HCT116 (cell line): ENCODE measurements around the gene LSS. TPM values are rescaled to one million over a fixed set of nuclear protein-coding genes. Genes with fewer than 3 reads are reported as not detected.
A peak's percentile ranks its signal among the peaks of the same experiment; 100 is the strongest.

ENCODE experiments used
- ATAC-seq: fragments of 200-7000 bp; cut with Tn5 transposase; 2 replicates; pipeline ENCODE4 v1.9.1; 2020; ENCODE audit warnings: mild to moderate bottlenecking, moderate library complexity
- BruUV-seq: library from RNA; stranded (reverse); fragments of 400-500 nt; replicated peaks from 2 replicates; lab custom pipeline; 2021; lab: Mats Ljungman, UMichigan
- CTCF ChIA-PET: fragments of 300-600 bp; sonication (Branson Sonifier 250); formaldehyde crosslinking; loops from one replicate; lab custom pipeline; 2021; ENCODE audit warnings: antibody characterized with exemption; lab: Charles Lee
- POLR2A ChIA-PET: fragments of 300-600, 350-600 bp; sonication (Branson Sonifier 250); formaldehyde crosslinking; loops from one replicate; lab custom pipeline; 2021; ENCODE audit warnings: antibody characterized with exemption; lab: Charles Lee
- RAD21 ChIA-PET, 2 experiments: fragments of 300-600 bp; sonication (Branson Sonifier 250); formaldehyde crosslinking; loops; one replicate each; lab custom pipeline; 2023; ENCODE audit warnings: low total read pairs in 2 of 2; ENCODE audit not compliant: uncharacterized antibody in 2 of 2, unreplicated experiment in 2 of 2, low non-redundant PET in 1 of 2; lab: Charles Lee
- DNase-seq: peaks from one replicate; pipeline ENCODE4 v3.0.0-alpha.2; 2010; ENCODE audit warnings: low read depth, low spot score
- H2AFZ ChIP-seq: fragments of 200-600 bp; shearing (Covaris generic), sonication (generic); 2 replicates; pipeline ENCODE4 v1.6.1; 2017; ENCODE audit warnings: low read depth, mixed run types, mixed read lengths, antibody characterized with exemption, low read length; ENCODE audit not compliant: poor library complexity, severe bottlenecking
- H3K27ac ChIP-seq: 2 replicates; pipeline ENCODE4 v1.5.1; 2012; ENCODE audit warnings: low read depth, low read length
- H3K27me3 ChIP-seq: fragments of 200-600 bp; sonication (generic); 2 replicates; pipeline ENCODE4 v1.6.1; 2016; ENCODE audit warnings: mixed run types, low read length, mixed read lengths; ENCODE audit not compliant: insufficient read depth
- H3K36me3 ChIP-seq, 2 experiments: fragments of 200-500 bp in 1 of 2; fragments of 200-600 bp in 1 of 2; sonication (Bioruptor generic) in 1 of 2; sonication (generic) in 1 of 2; 2 replicates each; pipeline versions ENCODE4 v1.5.1 to v1.6.1; 2014 to 2016; ENCODE audit warnings: low read length in 2 of 2, inconsistent platforms in 1 of 2, mixed read lengths in 1 of 2, mixed run types in 1 of 2; ENCODE audit not compliant: insufficient read depth in 2 of 2, control insufficient read depth in 1 of 2
- H3K4me1 ChIP-seq, 2 experiments: fragments of 200-600 bp in 1 of 2; sonication (generic) in 1 of 2; 2 replicates each; pipeline versions ENCODE4 v1.5.1 to v1.6.1; 2012 to 2017; ENCODE audit warnings: low read length in 2 of 2, inconsistent platforms in 1 of 2, mild to moderate bottlenecking in 1 of 2, mixed read lengths in 1 of 2, mixed run types in 1 of 2, moderate library complexity in 1 of 2; ENCODE audit not compliant: insufficient read depth in 2 of 2, control insufficient read depth in 1 of 2
- H3K4me2 ChIP-seq: fragments of 200-600 bp; sonication (generic); 2 replicates; pipeline ENCODE4 v1.6.1; 2017; ENCODE audit warnings: mixed run types, low read length, mixed read lengths
- H3K4me3 ChIP-seq, 2 experiments: fragments of 200-600 bp in 1 of 2; sonication (generic) in 1 of 2; replicated peaks in 1 of 2; 2 replicates each; pipeline ENCODE4 v1.5.1; 2011 to 2016; ENCODE audit warnings: low read length in 2 of 2, control low read depth in 1 of 2, low read depth in 1 of 2, mild to moderate bottlenecking in 1 of 2, mixed read lengths in 1 of 2, mixed run types in 1 of 2
- H3K79me2 ChIP-seq: fragments of 200-600 bp; sonication (generic); 2 replicates; pipeline ENCODE4 v1.6.1; 2017; ENCODE audit warnings: mild to moderate bottlenecking, mixed run types, low read length, moderate library complexity, mixed read lengths; ENCODE audit not compliant: insufficient read depth
- H3K9ac ChIP-seq: fragments of 200-600 bp; sonication (generic); 2 replicates; pipeline ENCODE4 v1.6.1; 2016; ENCODE audit warnings: low read length, mixed read lengths
- H3K9me2 ChIP-seq: fragments of 200-600 bp; sonication (generic), shearing (Covaris generic); 2 replicates; pipeline ENCODE4 v1.6.1; 2017; ENCODE audit warnings: mixed run types, mild to moderate bottlenecking, moderate library complexity; ENCODE audit not compliant: insufficient read depth
- H3K9me3 ChIP-seq, 2 experiments: fragments of 200-500 bp in 1 of 2; fragments of 200-600 bp in 1 of 2; sonication (Bioruptor generic) in 1 of 2; sonication (generic) in 1 of 2; 2 replicates each; pipeline ENCODE4 v1.6.1; 2014 to 2017; ENCODE audit warnings: low read length in 2 of 2, mixed read lengths in 2 of 2, inconsistent platforms in 1 of 2, low read depth in 1 of 2, mild to moderate bottlenecking in 1 of 2, mixed run types in 1 of 2, moderate library complexity in 1 of 2; ENCODE audit not compliant: control insufficient read depth in 1 of 2, insufficient read depth in 1 of 2
- H4K20me1 ChIP-seq: fragments of 200-600 bp; sonication (generic), shearing (Covaris generic); 2 replicates; pipeline ENCODE4 v1.6.1; 2017; ENCODE audit warnings: mixed run types, mild to moderate bottlenecking, moderate library complexity; ENCODE audit not compliant: insufficient read depth
- CBX3 ChIP-seq: IDR thresholded peaks from 2 replicates; pipeline ENCODE4 v1.6.1; 2012; ENCODE audit warnings: low read depth
- CEBPB ChIP-seq: IDR thresholded peaks from 2 replicates; pipeline ENCODE4 v1.6.1; 2012; ENCODE audit warnings: low read depth
- EGR1 ChIP-seq: IDR thresholded peaks from 2 replicates; pipeline ENCODE4 v1.6.1; 2012; ENCODE audit warnings: low read depth
- EZH2 ChIP-seq: fragments of 200-600 bp; sonication (generic); IDR thresholded peaks from 2 replicates; pipeline ENCODE4 v1.6.1; 2017; ENCODE audit warnings: antibody characterized with exemption, mixed run types
- EZH2phosphoT487 ChIP-seq: fragments of 200-600 bp; IDR thresholded peaks from 2 replicates; pipeline ENCODE4 v1.6.1; 2018; ENCODE audit warnings: antibody characterized with exemption, borderline replicate concordance
- FOSL1 ChIP-seq: IDR thresholded peaks from 2 replicates; pipeline ENCODE4 v1.6.1; 2012; ENCODE audit warnings: low read depth
- JUND ChIP-seq: IDR thresholded peaks from 2 replicates; pipeline ENCODE4 v1.6.1; 2012
- POLR2A ChIP-seq: IDR thresholded peaks from 2 replicates; pipeline ENCODE4 v1.7.0; 2011; ENCODE audit warnings: borderline replicate concordance; ENCODE audit not compliant: insufficient read depth, insufficient read length; ENCODE audit errors: extremely low read depth
- POLR2AphosphoS5 ChIP-seq: IDR thresholded peaks from 2 replicates; pipeline ENCODE4 v1.6.1; 2011; ENCODE audit warnings: mild to moderate bottlenecking, low read depth, low read length, moderate library complexity
- RAD21 ChIP-seq: IDR thresholded peaks from 2 replicates; pipeline ENCODE4 v1.6.1; 2012; ENCODE audit warnings: low read depth, mild to moderate bottlenecking
- SP1 ChIP-seq: IDR thresholded peaks from 2 replicates; pipeline ENCODE4 v1.6.1; 2012; ENCODE audit warnings: low read depth
- SRF ChIP-seq: IDR thresholded peaks from 2 replicates; pipeline ENCODE4 v1.6.1; 2012; ENCODE audit warnings: low read depth
- TCF7L2 ChIP-seq: IDR thresholded peaks from 2 replicates; pipeline ENCODE4 v1.7.0; 2011; ENCODE audit warnings: borderline replicate concordance, inconsistent platforms; ENCODE audit not compliant: insufficient read depth, insufficient read length; ENCODE audit errors: extremely low read depth
- YY1 ChIP-seq: IDR thresholded peaks from 2 replicates; pipeline ENCODE4 v1.6.1; 2011; ENCODE audit warnings: low read length, low read depth, moderate library complexity, mild to moderate bottlenecking; ENCODE audit not compliant: insufficient replicate concordance; ENCODE audit errors: extremely low read depth
- ZFX ChIP-seq: fragments of 450-650 bp; IDR thresholded peaks from 2 replicates; pipeline ENCODE4 v1.6.1; 2017
- ZNF274 ChIP-seq: fragments of 200-500 bp; sonication (Bioruptor generic); IDR thresholded peaks from 2 replicates; pipeline ENCODE4 v1.6.1; 2014; ENCODE audit warnings: mild to moderate bottlenecking, low read depth, low read length, inconsistent platforms
- intact Hi-C: fragments of 100-400 bp; cut with micrococcal nuclease; formaldehyde crosslinking; loops from 2 replicates; pipeline ENCODE4 v1.10.0; 2022
- total RNA-seq: library from RNA; stranded (reverse); gene quantifications from one replicate; pipeline ENCODE4 v1.2.1, GENCODE V29; 2021; ENCODE audit not compliant: unreplicated experiment
- TF ChIP-seq, protein P1 (sequence below): IDR thresholded peaks from 2 replicates; pipeline ENCODE4 v1.6.1; 2012; ENCODE audit warnings: low read depth
- TF ChIP-seq, protein P2 (sequence below), 3 experiments: fragments of 200-600 bp in 1 of 3; sonication (generic) in 1 of 3; IDR thresholded peaks in 2 of 3; conservative IDR thresholded peaks in 1 of 3; 2 replicates each; pipeline ENCODE4 v1.5.1; 2012 to 2017; ENCODE audit warnings: low read depth in 2 of 3, low read length in 2 of 3, antibody characterized with exemption in 1 of 3, borderline replicate concordance in 1 of 3, control low read depth in 1 of 3, mild to moderate bottlenecking in 1 of 3, mixed read lengths in 1 of 3, mixed run types in 1 of 3, moderate library complexity in 1 of 3; ENCODE audit not compliant: insufficient read depth in 1 of 3
- TF ChIP-seq, protein P3 (sequence below): IDR thresholded peaks from 2 replicates; pipeline ENCODE4 v1.6.1; 2012
- TF ChIP-seq, protein P4 (sequence below): IDR thresholded peaks from 2 replicates; pipeline ENCODE4 v1.6.1; 2012

Gene LSS
- total RNA-seq, 1 experiment from 2014 or later = 44.7 TPM

DNA sequence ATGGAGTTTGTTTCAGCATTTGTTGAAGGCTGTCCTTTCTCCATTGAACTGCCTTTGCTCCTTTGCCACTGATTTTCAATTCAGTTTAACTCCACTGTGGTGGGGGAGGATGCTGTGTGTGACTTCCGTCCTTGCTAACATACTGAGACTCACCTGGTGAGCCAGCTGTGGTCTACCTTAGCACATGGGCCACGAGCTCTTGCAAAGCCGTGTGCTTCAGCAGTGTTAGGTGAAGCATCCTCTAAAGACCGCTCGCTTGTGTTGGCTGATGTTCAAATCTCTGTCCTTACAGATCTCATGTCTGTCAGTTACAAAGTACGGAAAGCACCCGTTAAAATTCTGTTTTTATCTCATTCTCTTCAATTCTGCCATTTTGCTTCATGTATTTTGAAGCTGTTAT lies 40.8 kb downstream of the LSS start:
- POLR2A ChIA-PET = no interaction called here
- H3K4me3 ChIP-seq = no peak overlapping the region
- CTCF ChIA-PET = no interaction called here
- RAD21 ChIA-PET = no interaction called here
- H3K79me2 ChIP-seq = no peaks in the 10 kb centered on the region
- H3K27ac ChIP-seq = no peak overlapping the region
- H3K9me2 ChIP-seq = no peaks in the 10 kb centered on the region
- H2AFZ ChIP-seq = no peak overlapping the region
- peak overlapping the region; percentile 61 for H3K4me2 ChIP-seq
- intact Hi-C loops = no loop called here
- no peak overlapping the region for H3K9ac ChIP-seq
- no peaks in the 10 kb centered on the region for H3K27me3 ChIP-seq
- DNase-seq (no peak), ATAC-seq (no peak)
- H3K9me3 ChIP-seq = no peaks in the 10 kb centered on the region
- no peaks in the 10 kb centered on the region for H3K36me3 ChIP-seq
- H4K20me1 ChIP-seq = no peaks in the 10 kb centered on the region
- no TSS peak for BruUV-seq
- no peak for TF ChIP-seq TCF7L2
- TF ChIP-seq EGR1 = no peak
- TF ChIP-seq ZFX = no peak
- TF ChIP-seq, protein P1, sequence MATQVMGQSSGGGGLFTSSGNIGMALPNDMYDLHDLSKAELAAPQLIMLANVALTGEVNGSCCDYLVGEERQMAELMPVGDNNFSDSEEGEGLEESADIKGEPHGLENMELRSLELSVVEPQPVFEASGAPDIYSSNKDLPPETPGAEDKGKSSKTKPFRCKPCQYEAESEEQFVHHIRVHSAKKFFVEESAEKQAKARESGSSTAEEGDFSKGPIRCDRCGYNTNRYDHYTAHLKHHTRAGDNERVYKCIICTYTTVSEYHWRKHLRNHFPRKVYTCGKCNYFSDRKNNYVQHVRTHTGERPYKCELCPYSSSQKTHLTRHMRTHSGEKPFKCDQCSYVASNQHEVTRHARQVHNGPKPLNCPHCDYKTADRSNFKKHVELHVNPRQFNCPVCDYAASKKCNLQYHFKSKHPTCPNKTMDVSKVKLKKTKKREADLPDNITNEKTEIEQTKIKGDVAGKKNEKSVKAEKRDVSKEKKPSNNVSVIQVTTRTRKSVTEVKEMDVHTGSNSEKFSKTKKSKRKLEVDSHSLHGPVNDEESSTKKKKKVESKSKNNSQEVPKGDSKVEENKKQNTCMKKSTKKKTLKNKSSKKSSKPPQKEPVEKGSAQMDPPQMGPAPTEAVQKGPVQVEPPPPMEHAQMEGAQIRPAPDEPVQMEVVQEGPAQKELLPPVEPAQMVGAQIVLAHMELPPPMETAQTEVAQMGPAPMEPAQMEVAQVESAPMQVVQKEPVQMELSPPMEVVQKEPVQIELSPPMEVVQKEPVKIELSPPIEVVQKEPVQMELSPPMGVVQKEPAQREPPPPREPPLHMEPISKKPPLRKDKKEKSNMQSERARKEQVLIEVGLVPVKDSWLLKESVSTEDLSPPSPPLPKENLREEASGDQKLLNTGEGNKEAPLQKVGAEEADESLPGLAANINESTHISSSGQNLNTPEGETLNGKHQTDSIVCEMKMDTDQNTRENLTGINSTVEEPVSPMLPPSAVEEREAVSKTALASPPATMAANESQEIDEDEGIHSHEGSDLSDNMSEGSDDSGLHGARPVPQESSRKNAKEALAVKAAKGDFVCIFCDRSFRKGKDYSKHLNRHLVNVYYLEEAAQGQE = no peak
- no peak for TF ChIP-seq JUND
- TF ChIP-seq ZNF274 = no peak
- no peak for TF ChIP-seq EZH2phosphoT487
- no peak for TF ChIP-seq EZH2
- TF ChIP-seq CEBPB = no peak
- TF ChIP-seq CBX3 = no peak
- TF ChIP-seq, protein P2, sequence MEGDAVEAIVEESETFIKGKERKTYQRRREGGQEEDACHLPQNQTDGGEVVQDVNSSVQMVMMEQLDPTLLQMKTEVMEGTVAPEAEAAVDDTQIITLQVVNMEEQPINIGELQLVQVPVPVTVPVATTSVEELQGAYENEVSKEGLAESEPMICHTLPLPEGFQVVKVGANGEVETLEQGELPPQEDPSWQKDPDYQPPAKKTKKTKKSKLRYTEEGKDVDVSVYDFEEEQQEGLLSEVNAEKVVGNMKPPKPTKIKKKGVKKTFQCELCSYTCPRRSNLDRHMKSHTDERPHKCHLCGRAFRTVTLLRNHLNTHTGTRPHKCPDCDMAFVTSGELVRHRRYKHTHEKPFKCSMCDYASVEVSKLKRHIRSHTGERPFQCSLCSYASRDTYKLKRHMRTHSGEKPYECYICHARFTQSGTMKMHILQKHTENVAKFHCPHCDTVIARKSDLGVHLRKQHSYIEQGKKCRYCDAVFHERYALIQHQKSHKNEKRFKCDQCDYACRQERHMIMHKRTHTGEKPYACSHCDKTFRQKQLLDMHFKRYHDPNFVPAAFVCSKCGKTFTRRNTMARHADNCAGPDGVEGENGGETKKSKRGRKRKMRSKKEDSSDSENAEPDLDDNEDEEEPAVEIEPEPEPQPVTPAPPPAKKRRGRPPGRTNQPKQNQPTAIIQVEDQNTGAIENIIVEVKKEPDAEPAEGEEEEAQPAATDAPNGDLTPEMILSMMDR (IDR thresholded peaks at IDR 0.05 in 2 of 3, conservative IDR thresholded peaks at IDR 0.05 in 1 of 3; ENCODE audit: borderline replicate concordance in 1 of 3, insufficient read depth in 1 of 3, low read depth in 2 of 3, low read length in 2 of 3) = no peak
- no peak for TF ChIP-seq YY1
- TF ChIP-seq RAD21 = no peak
- TF ChIP-seq SRF = no peak
- TF ChIP-seq POLR2AphosphoS5 = no peak
- no peak for TF ChIP-seq POLR2A
- TF ChIP-seq, protein P3, sequence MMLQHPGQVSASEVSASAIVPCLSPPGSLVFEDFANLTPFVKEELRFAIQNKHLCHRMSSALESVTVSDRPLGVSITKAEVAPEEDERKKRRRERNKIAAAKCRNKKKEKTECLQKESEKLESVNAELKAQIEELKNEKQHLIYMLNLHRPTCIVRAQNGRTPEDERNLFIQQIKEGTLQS = no peak
- TF ChIP-seq FOSL1 = no peak
- no peak for TF ChIP-seq SP1
- TF ChIP-seq, protein P4, sequence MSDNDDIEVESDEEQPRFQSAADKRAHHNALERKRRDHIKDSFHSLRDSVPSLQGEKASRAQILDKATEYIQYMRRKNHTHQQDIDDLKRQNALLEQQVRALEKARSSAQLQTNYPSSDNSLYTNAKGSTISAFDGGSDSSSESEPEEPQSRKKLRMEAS = no peak
- peaks cover 14 to 19% of the 10 kb centered on the region in 2 experiments for H3K4me1 ChIP-seq
